Measurements from ENCODE around the gene CDH9. TPM values are rescaled to one million over a fixed set of nuclear protein-coding genes. Genes with fewer than 3 reads are reported as not detected.

CDH9 gene, protein sequence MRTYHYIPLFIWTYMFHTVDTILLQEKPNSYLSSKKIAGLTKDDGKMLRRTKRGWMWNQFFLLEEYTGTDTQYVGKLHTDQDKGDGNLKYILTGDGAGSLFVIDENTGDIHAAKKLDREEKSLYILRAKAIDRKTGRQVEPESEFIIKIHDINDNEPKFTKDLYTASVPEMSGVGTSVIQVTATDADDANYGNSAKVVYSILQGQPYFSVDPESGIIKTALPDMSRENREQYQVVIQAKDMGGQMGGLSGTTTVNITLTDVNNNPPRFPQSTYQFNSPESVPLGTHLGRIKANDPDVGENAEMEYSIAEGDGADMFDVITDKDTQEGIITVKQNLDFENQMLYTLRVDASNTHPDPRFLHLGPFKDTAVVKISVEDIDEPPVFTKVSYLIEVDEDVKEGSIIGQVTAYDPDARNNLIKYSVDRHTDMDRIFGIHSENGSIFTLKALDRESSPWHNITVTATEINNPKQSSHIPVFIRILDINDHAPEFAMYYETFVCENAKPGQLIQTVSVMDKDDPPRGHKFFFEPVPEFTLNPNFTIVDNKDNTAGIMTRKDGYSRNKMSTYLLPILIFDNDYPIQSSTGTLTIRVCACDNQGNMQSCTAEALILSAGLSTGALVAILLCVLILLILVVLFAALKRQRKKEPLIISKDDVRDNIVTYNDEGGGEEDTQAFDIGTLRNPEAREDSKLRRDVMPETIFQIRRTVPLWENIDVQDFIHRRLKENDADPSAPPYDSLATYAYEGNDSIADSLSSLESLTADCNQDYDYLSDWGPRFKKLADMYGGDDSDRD
- total RNA-seq (not detected), polyA plus RNA-seq (not detected)
- long read RNA-seq, donor 1, result 0 reads
- long read RNA-seq, donor 2, result 0 reads
- long read RNA-seq, donor 3, result 0 reads

DNA sequence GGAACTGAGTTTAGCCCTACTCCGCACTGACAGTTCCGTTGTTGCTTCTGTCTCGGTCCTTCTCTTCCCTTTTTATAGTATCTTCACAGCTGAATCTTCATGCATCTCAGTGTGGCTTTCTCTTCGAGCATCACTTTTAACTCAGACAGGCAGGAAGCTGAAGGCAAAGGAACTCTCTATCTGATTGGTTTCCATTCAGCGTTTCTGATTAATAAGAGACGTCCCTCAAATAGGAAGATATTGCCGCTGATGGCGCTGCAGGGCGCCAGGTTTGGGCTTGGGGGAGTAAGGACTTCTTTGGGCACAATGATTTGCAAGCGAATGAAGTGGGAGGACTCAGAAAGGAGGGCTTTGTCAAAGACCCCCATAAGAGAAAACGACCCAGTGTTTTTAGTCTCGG lies at the start of gene CDH9:
TSS of gene CDH9 (minus strand) at position 111 of the 400 bp plus-strand sequence. CDS start 50,253 bp downstream, outside the sequence.
- no peak for ATAC-seq
- H3K27ac ChIP-seq, result no peak within 1 kb of the TSS
- no peak for TF ChIP-seq POLR2A (IDR thresholded peaks at IDR 0.05)
- TF ChIP-seq, protein P1, sequence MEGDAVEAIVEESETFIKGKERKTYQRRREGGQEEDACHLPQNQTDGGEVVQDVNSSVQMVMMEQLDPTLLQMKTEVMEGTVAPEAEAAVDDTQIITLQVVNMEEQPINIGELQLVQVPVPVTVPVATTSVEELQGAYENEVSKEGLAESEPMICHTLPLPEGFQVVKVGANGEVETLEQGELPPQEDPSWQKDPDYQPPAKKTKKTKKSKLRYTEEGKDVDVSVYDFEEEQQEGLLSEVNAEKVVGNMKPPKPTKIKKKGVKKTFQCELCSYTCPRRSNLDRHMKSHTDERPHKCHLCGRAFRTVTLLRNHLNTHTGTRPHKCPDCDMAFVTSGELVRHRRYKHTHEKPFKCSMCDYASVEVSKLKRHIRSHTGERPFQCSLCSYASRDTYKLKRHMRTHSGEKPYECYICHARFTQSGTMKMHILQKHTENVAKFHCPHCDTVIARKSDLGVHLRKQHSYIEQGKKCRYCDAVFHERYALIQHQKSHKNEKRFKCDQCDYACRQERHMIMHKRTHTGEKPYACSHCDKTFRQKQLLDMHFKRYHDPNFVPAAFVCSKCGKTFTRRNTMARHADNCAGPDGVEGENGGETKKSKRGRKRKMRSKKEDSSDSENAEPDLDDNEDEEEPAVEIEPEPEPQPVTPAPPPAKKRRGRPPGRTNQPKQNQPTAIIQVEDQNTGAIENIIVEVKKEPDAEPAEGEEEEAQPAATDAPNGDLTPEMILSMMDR (IDR thresholded peaks at IDR 0.05), result no peak
- H3K4me3 ChIP-seq, result no peak within 1 kb of the TSS
- DNase-seq, result no peak
- H3K4me1 ChIP-seq, result no peaks in the 10 kb centered on the region
- no peaks in the 10 kb centered on the region for H3K27me3 ChIP-seq
- intact Hi-C loops (cut with DNase I), result no loop called here
- H3K36me3 ChIP-seq, result no peaks in the 10 kb centered on the region
- H3K9me3 ChIP-seq, result no peaks in the 10 kb centered on the region
- WGBS, 4 donors, result 11 to 16% (median 14%) methylated on average over 12 of the region's 12 CpGs

DNA sequence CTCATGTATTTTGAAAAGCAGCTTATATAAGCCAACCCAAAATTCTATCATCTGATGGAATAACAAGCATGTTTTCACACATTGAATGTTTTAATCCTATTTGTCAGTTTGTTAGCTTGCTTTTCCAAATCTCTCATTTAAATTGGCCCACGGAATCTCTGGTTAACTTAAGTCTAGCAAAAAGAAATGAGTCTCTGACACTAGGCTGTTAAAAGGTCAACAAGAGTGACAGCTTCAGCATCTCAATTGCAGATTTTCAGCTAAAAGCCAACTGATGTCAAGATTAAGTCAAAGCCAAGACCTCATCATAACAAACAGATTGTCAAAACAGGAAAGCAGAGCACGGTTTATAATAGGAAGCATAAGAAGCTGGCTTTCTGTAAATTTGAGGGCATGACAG lies 49.4 kb upstream of the CDH9 start:
- H3K27ac ChIP-seq, result no peak overlapping the region
- H3K9me3 ChIP-seq, result peaks cover 0 to 6% (median 0%) of the 10 kb centered on the region in 12 donors
- no peak overlapping the region for H3K4me3 ChIP-seq
- no peaks in the 10 kb centered on the region for H3K27me3 ChIP-seq
- DNase-seq (no peak), ATAC-seq (no peak)
- H3K36me3 ChIP-seq, result no peaks in the 10 kb centered on the region
- TF ChIP-seq, protein P1 (IDR thresholded peaks at IDR 0.05), result no peak
- TF ChIP-seq POLR2A (IDR thresholded peaks at IDR 0.05), result no peak
- H3K4me1 ChIP-seq, result no peaks in the 10 kb centered on the region
- 30 to 36% (median 33%) methylated on average over 2 of the region's 2 CpGs for WGBS, 4 donors
- intact Hi-C loops (cut with DNase I), result no loop called here

DNA sequence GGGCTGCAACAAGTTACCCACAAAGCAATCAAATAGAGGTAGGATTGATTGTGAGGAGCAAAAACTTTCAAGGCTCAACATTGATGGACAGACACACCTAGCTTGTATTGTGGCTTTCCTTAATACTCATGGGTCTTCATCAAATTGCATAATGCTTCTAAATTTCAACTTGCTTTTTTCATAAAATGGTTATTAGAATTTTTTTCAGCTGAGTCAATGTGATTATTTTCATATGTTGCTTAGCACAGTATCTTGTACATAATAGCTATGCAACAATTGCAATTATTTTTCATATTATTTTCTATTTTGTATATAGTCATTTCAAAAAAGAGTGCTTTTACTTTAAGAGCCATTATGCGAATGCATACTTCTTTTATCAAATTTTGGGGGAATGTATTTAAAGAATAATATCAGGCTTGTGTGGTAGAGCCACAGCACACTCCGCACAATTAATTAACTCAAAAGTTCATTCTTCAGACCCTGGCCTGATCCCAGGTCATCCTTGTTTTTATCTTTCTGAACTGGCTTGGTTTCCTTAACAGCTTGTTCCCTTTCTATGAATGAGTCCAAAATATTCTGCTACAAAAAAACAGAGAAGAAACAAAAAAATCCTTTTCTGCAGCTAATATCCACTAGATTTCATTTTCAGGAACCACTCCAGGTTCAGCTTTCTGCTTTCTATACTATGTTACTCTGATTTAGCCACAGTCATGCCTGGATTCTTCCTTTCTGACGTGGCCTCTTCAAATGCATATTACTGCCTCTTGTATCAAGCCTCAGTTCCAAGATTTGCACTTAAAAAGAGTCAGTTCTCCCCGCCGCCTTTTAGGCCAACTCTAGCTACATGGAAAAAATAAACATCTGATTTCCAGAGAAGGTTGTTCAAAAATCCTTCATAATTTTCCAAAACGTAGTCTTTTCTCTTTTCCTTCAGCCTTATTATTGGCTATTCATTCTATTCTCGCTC lies 45.3 kb upstream of the CDH9 start:
- Histone ChIP-seq H3K9me3 (peaks cover 0 to 6% (median 0%) of the 10 kb centered on the region in 12 donors), H3K36me3 (no peaks in the 10 kb centered on the region), H3K4me3 (no peak overlapping the region), H3K4me1 (no peaks in the 10 kb centered on the region), H3K27ac (no peak overlapping the region), H3K27me3 (no peaks in the 10 kb centered on the region)
- intact Hi-C loops (cut with DNase I), result no loop called here
- TF ChIP-seq, protein P1 (IDR thresholded peaks at IDR 0.05), result no peak
- TF ChIP-seq POLR2A (IDR thresholded peaks at IDR 0.05), result no peak
- 49 to 57% (median 52%) methylated on average over 7 of the region's 7 CpGs for WGBS, 4 donors
- ATAC-seq, result no peak
- DNase-seq, result no peak

Data from heart left ventricle (tissue), 16 donors.